Mesothelial cell of epicardium (in vitro differentiated cells): Measurements from ENCODE around the gene FITM1. TPM values are rescaled to one million over a fixed set of nuclear protein-coding genes. Genes with fewer than 3 reads are reported as not detected.

Experiments
- DNase-seq, 2 experiments: peaks; one replicate each; pipeline ENCODE4 v3.0.0; 2021; ENCODE audit warnings: low spot score in 2 of 2; ENCODE audit not compliant: unreplicated experiment in 2 of 2
- H3K27ac Mint-ChIP-seq: 2 replicates; pipeline ENCODE4 v1.8.0; 2021; ENCODE audit warnings: mixed read lengths
- H3K27me3 Mint-ChIP-seq: 2 replicates; pipeline ENCODE4 v1.8.0; 2021; ENCODE audit warnings: low read depth, mixed read lengths
- H3K36me3 Mint-ChIP-seq: 2 replicates; pipeline ENCODE4 v1.8.0; 2021; ENCODE audit warnings: mixed read lengths
- H3K4me1 Mint-ChIP-seq: 2 replicates; pipeline ENCODE4 v1.8.0; 2021; ENCODE audit warnings: mixed read lengths
- H3K4me3 Mint-ChIP-seq: 2 replicates; pipeline ENCODE4 v1.8.0; 2021; ENCODE audit warnings: mild to moderate bottlenecking, moderate library complexity, mixed read lengths
- H3K9me3 Mint-ChIP-seq: 2 replicates; pipeline ENCODE4 v1.8.0; 2021; ENCODE audit warnings: mixed read lengths
- CTCF ChIP-seq: fragments of 200-600 bp; sonication (generic); IDR thresholded peaks from one replicate; pipeline ENCODE4 v1.5.0; 2021; ENCODE audit warnings: antibody characterized with exemption; ENCODE audit not compliant: unreplicated experiment
- total RNA-seq: library from RNA; stranded (reverse); gene quantifications from 3 replicates; pipeline ENCODE4 v1.2.1, GENCODE V29; 2021

FITM1 gene
- total RNA-seq, 1 donor from 2014 or later, result 1.5 TPM

GRCh38 chr14:24150567-24150966, 20.1 kb downstream of the FITM1 start:
- H3K4me1 Mint-ChIP-seq, result peaks cover 22% of the 10 kb centered on the region
- no peaks in the 10 kb centered on the region for H3K27me3 Mint-ChIP-seq
- H3K4me3 Mint-ChIP-seq, result no peak overlapping the region
- TF ChIP-seq CTCF, result no peak
- H3K27ac Mint-ChIP-seq, result no peak overlapping the region
- no peaks in the 10 kb centered on the region for H3K9me3 Mint-ChIP-seq
- H3K36me3 Mint-ChIP-seq, result peaks cover 28% of the 10 kb centered on the region
- no peak for DNase-seq

- H3K27ac Mint-ChIP-seq, result no peak overlapping the region
- no peaks in the 10 kb centered on the region for H3K9me3 Mint-ChIP-seq
- no peaks in the 10 kb centered on the region for H3K27me3 Mint-ChIP-seq
- H3K4me3 Mint-ChIP-seq, result no peak overlapping the region
- DNase-seq, result no peak
- peaks cover 33% of the 10 kb centered on the region for H3K36me3 Mint-ChIP-seq
- peaks cover 18% of the 10 kb centered on the region for H3K4me1 Mint-ChIP-seq
- TF ChIP-seq CTCF, result no peak
Observed at GRCh38 chr14:24150993-24151392, 20.5 kb downstream of the FITM1 start.

GRCh38 chr14:24151404-24152080, 21.1 kb downstream of the FITM1 start:
- H3K9me3 Mint-ChIP-seq, result no peaks in the 10 kb centered on the region
- no peaks in the 10 kb centered on the region for H3K27me3 Mint-ChIP-seq
- H3K4me1 Mint-ChIP-seq, result peaks cover 14% of the 10 kb centered on the region
- H3K27ac Mint-ChIP-seq, result no peak overlapping the region
- H3K4me3 Mint-ChIP-seq, result no peak overlapping the region
- TF ChIP-seq CTCF, result no peak
- DNase-seq, result no peak
- peaks cover 33% of the 10 kb centered on the region for H3K36me3 Mint-ChIP-seq

- peaks cover 1% of the 10 kb centered on the region for H3K4me1 Mint-ChIP-seq
- H3K9me3 Mint-ChIP-seq, result no peaks in the 10 kb centered on the region
- no peak overlapping the region for H3K4me3 Mint-ChIP-seq
- no peak overlapping the region for H3K27ac Mint-ChIP-seq
- no peak for DNase-seq
- H3K27me3 Mint-ChIP-seq, result no peaks in the 10 kb centered on the region
- TF ChIP-seq CTCF, result no peak
- H3K36me3 Mint-ChIP-seq, result peaks cover 43% of the 10 kb centered on the region
Observed at GRCh38 chr14:24155100-24155499, 24.6 kb downstream of the FITM1 start.

GRCh38 chr14:24156840-24157239, 26.4 kb downstream of the FITM1 start:
- H3K27me3 Mint-ChIP-seq, result no peaks in the 10 kb centered on the region
- no peak for DNase-seq
- H3K4me1 Mint-ChIP-seq, result peaks cover 13% of the 10 kb centered on the region
- peaks cover 34% of the 10 kb centered on the region for H3K36me3 Mint-ChIP-seq
- H3K27ac Mint-ChIP-seq, result no peak overlapping the region
- no peak overlapping the region for H3K4me3 Mint-ChIP-seq
- no peaks in the 10 kb centered on the region for H3K9me3 Mint-ChIP-seq
- no peak for TF ChIP-seq CTCF
